ENCODE data around the gene ATG10.

DNA sequence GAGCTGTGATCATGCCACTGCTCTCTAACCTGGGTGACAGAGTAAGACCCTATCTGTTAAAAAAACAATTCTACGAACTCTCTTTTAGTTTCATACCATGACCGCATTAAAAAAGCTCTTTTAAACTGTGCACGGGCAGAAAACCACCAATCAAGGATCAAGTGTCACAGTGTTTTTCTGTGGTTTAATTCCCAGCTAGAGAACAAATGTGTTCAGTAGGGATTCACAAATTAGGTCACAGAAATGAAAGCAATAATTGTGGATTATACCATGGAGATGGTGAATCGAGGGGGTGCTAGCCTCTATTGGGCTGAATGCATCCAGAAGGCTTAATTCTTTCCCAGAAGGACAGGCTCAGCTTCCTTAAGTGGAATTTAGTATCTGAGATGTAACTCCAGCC, 79.1 kb downstream of the ATG10 start:
- TF ChIP-seq CTCF (IDR thresholded peaks at IDR 0.05) (no peak), POLR2AphosphoS5 (IDR thresholded peaks at IDR 0.05; ENCODE audit: insufficient read depth in 1 of 2, low read depth in 1 of 2) (no peak), POLR2A (IDR thresholded peaks at IDR 0.05) (no peak)
